PFSK-1 (cell line): ENCODE data around the gene COQ8B.

ENCODE experiments used
- FOXP2 ChIP-seq: optimal IDR thresholded peaks from 2 replicates; pipeline ENCODE3; 2011; ENCODE audit warnings: borderline replicate concordance, control low read depth, inconsistent platforms; ENCODE audit not compliant: insufficient read depth; ENCODE audit errors: extremely low read length, extremely low read depth
- POLR2AphosphoS5 ChIP-seq: IDR thresholded peaks from 2 replicates; pipeline ENCODE4 v1.6.1; 2012; ENCODE audit warnings: low read depth, mild to moderate bottlenecking, control low read depth, low read length, moderate library complexity
- REST ChIP-seq, 2 experiments: IDR thresholded peaks; 2 replicates each; pipeline versions ENCODE4 v1.6.1 to v1.8.0; 2011 to 2012; ENCODE audit warnings: low read depth in 2 of 2, low read length in 2 of 2, control low read depth in 1 of 2, inconsistent platforms in 1 of 2, mild to moderate bottlenecking in 1 of 2, moderate library complexity in 1 of 2; ENCODE audit not compliant: insufficient read depth in 1 of 2
- SIN3A ChIP-seq: IDR thresholded peaks from 2 replicates; pipeline ENCODE4 v1.6.1; 2012; ENCODE audit warnings: mild to moderate bottlenecking, low read length, moderate library complexity, borderline replicate concordance; ENCODE audit not compliant: insufficient read depth
- TAF1 ChIP-seq: IDR thresholded peaks from 2 replicates; pipeline ENCODE4 v1.6.1; 2012; ENCODE audit warnings: low read length, control low read depth, borderline replicate concordance; ENCODE audit not compliant: insufficient read depth

Gene COQ8B

DNA sequence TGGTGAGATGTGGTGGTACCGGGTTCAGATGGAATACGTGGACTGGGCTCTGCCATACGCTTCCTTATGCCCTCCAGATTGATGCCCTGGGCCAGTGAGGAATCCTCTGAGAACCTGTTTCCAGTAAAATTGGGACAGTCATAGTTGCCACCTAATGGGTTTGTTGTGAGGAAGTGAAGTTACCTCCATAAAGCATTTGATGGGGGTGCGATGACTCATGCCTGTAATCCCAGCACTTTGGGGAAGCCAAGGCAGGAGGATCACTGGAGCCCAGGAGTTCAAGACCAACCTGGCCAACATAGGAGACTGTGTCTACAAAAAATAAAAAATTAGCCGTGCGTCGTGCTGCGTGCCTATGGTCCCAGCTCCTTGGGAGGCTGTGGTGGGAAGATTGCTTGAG, 39.1 kb upstream of the COQ8B start:
- TF ChIP-seq SIN3A (no peak), TAF1 (no peak), POLR2AphosphoS5 (no peak), FOXP2 (no peak), REST (IDR thresholded peaks at IDR 0.05; ENCODE audit: insufficient read depth in 1 of 2, low read depth in 2 of 2, low read length in 2 of 2) (no peak)

- no peak for TF ChIP-seq SIN3A
- no peak for TF ChIP-seq POLR2AphosphoS5
- no peak for TF ChIP-seq FOXP2
- no peak for TF ChIP-seq TAF1
- TF ChIP-seq REST (IDR thresholded peaks at IDR 0.05; ENCODE audit: insufficient read depth in 1 of 2, low read depth in 2 of 2, low read length in 2 of 2) = no peak
Observed at GRCh38 chr19:40755248-40755624, 38.5 kb upstream of the COQ8B start.

DNA sequence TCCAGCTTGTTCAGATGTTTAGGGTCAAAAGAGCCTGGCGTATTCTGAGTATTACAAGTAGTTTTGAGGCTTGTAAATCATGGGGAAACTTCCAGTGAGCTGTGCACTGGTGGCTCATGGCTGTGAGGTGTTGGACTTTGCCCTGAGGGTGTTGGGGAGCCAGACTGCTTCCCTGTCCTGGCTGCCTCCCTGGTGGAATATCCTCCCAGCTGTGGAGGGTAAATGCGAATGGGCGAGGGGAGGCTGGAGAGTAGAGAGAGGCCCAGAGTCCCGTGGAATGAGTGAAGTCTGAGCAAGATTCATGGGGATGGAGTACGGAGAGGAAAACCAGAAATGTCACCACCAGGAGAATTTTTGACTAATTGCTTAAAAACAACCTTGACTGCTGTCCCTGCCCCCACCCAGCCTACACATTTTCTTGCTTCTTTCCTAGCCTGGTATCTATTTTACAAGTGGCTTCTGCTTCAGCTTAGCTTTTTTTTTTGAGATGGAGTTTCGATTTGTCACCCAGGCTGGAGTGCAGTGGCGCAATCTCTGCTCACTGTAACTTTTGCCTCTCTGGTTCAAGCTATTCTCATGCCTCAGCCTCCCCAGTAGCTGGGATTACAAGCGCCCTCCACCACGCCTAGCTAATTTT, 38.0 kb upstream of the COQ8B start:
- TF ChIP-seq FOXP2 (no peak), TAF1 (no peak), SIN3A (no peak), POLR2AphosphoS5 (no peak), REST (IDR thresholded peaks at IDR 0.05; ENCODE audit: insufficient read depth in 1 of 2, low read depth in 2 of 2, low read length in 2 of 2) (no peak)

DNA sequence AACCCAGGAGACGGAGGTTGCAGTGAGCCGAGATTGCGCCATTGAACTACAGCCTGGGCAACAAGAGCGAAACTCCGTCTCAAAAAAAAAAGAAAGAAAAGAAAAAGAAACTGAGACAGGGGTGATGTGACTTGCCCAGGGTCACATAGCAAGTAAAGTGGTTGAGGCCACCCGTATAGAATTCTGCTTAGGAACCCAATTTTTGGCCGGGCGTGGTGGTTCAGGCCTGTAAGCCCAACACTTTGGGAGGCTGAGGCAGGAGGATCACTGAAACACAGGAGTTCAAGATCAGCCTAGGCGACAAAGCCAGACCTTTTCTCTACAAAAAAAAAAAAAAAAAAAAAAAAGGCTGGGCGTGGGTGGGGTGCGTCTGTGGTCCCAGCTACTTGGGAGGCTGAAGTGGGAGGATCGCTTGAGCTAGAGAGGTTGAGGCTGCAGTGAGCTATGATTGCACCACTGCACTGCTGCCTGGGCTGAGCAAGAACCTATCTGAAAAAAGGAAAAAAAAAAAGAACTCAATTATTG, 35.6 kb upstream of the COQ8B start:
- no peak for TF ChIP-seq REST (IDR thresholded peaks at IDR 0.05; ENCODE audit: insufficient read depth in 1 of 2, low read depth in 2 of 2, low read length in 2 of 2)
- TF ChIP-seq SIN3A = no peak
- no peak for TF ChIP-seq TAF1
- no peak for TF ChIP-seq POLR2AphosphoS5
- TF ChIP-seq FOXP2 = no peak

DNA sequence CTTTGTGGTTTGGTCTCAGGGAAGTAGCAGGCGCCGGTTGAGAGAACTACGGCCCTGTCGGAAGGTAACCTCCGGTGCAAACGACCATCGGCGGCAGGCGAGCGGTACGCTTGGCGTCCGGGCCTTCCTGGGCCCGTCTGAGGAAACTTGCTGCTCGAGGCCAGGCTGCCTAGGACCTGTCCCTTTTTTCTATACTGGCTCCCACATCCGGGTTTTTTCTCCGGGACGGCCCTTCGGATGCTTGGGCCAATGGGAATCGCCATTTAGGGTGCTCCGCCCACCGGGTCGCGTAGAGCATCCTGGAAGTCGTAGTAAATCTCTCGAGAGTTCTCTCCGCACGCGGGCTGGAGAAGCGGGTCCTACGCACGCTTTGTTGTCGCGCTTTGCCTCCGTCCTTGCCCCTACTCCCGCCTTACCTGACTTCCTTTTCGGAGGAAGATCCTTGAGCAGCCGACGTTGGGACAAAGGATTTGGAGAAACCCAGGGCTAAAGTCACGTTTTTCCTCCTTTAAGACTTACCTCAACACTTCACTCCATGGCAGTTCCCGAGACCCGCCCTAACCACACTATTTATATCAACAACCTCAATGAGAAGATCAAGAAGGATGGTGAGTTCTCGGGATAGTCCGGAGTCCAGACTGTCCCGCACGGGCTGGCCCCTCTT, 34.3 kb upstream of the COQ8B start, which contains the start of gene SNRPA:
Gene SNRPA, plus strand, starts transcription at position 330 of the 664 bp plus-strand sequence. Its CDS starts 206 bp downstream, at position 536.
- TF ChIP-seq FOXP2 (no peak), REST (IDR thresholded peaks at IDR 0.05; ENCODE audit: insufficient read depth in 1 of 2, low read depth in 2 of 2, low read length in 2 of 2) (no peak; a peak in 1 of 4 replicates), POLR2AphosphoS5 (peak; percentile 91), SIN3A (peak; percentile 77; the same call in 1 of the 2 replicates), TAF1 (peak; percentile 68; the same call in 1 of the 2 replicates)
